HG02852 (cell line): ENCODE data around the gene ACO1.

Experiments
- ATAC-seq: cut with Tn5 transposase; IDR thresholded peaks from one replicate; pipeline ENCODE4 v1.9.1; 2021; ENCODE audit warnings: mild to moderate bottlenecking, moderate library complexity; ENCODE audit not compliant: unreplicated experiment

The ACO1 gene

GRCh38 chr9:32414856-32415255 lies 30.4 kb downstream of the ACO1 start:
- ATAC-seq = no peak

GRCh38 chr9:32419921-32420320 lies 35.5 kb downstream of the ACO1 start:
- ATAC-seq = no peak

- no peak for ATAC-seq
Measured at GRCh38 chr9:32422237-32422806, 37.9 kb downstream of the ACO1 start.

- ATAC-seq = no peak
Measured at GRCh38 chr9:32423371-32423770, 38.9 kb downstream of the ACO1 start.

GRCh38 chr9:32424616-32425015 lies 40.2 kb downstream of the ACO1 start:
- ATAC-seq = no peak

- ATAC-seq = no peak
Measured at GRCh38 chr9:32426278-32426939, 42.0 kb downstream of the ACO1 start.

GRCh38 chr9:32427111-32427873 lies 42.8 kb downstream of the ACO1 start:
- no peak for ATAC-seq

GRCh38 chr9:32430720-32431119 lies 46.3 kb downstream of the ACO1 start:
- ATAC-seq = no peak

GRCh38 chr9:32431196-32431595 lies 46.8 kb downstream of the ACO1 start:
- ATAC-seq = no peak

- no peak for ATAC-seq
Measured at GRCh38 chr9:32431940-32432555, 47.6 kb downstream of the ACO1 start.

GRCh38 chr9:32434892-32435291 lies 50.4 kb downstream of the ACO1 start:
- ATAC-seq = no peak

- no peak for ATAC-seq
Measured at GRCh38 chr9:32441678-32442077, 57.2 kb downstream of the ACO1 start.

GRCh38 chr9:32442433-32442832 lies 58.0 kb downstream of the ACO1 start:
- no peak for ATAC-seq

GRCh38 chr9:32449969-32450368 lies 65.5 kb downstream of the ACO1 start:
- ATAC-seq = no peak

- no peak for ATAC-seq
Measured at GRCh38 chr9:32454280-32454679, 69.8 kb downstream of the ACO1 start.

GRCh38 chr9:32455738-32456137 lies 71.3 kb downstream of the ACO1 start:
- no peak for ATAC-seq

GRCh38 chr9:32456564-32456963 lies 72.1 kb downstream of the ACO1 start:
- ATAC-seq = no peak

GRCh38 chr9:32463500-32464293 lies 79.3 kb downstream of the ACO1 start:
- no peak for ATAC-seq

- ATAC-seq = no peak
Measured at GRCh38 chr9:32468740-32469139, 84.3 kb downstream of the ACO1 start.

GRCh38 chr9:32472344-32472743 lies 87.9 kb downstream of the ACO1 start:
- no peak for ATAC-seq

GRCh38 chr9:32483343-32483742 lies 98.9 kb downstream of the ACO1 start:
- ATAC-seq = no peak
